Mesodermal cell (in vitro differentiated cells): ENCODE data around the gene PRKD2.

Experiments used
- H3K27ac ChIP-seq: 2 replicates; pipeline ENCODE4 v1.7.0; 2013; ENCODE audit warnings: mild to moderate bottlenecking, low read depth, low read length, moderate library complexity; ENCODE audit not compliant: severe bottlenecking
- H3K36me3 ChIP-seq: 2 replicates; pipeline ENCODE4 v1.7.1; 2013; ENCODE audit warnings: mild to moderate bottlenecking, low read length, moderate library complexity; ENCODE audit not compliant: control insufficient read depth, insufficient read depth
- H3K4me1 ChIP-seq: one replicate; pipeline ENCODE4 v1.7.1; 2013; ENCODE audit warnings: mild to moderate bottlenecking, low read length; ENCODE audit not compliant: insufficient read depth, control insufficient read depth, poor library complexity, severe bottlenecking
- H3K4me3 ChIP-seq: 2 replicates; pipeline ENCODE4 v1.7.0; 2013; ENCODE audit warnings: low read length, control low read depth, mild to moderate bottlenecking; ENCODE audit not compliant: insufficient read depth, poor library complexity, severe bottlenecking; ENCODE audit errors: extremely low read depth
- H3K9me3 ChIP-seq: 2 replicates; pipeline ENCODE4 v1.7.1; 2013; ENCODE audit warnings: mild to moderate bottlenecking, low read length, moderate library complexity; ENCODE audit not compliant: control insufficient read depth
- WGBS, 2 experiments: methylation state at CpG; one replicate each; pipeline ENCODE4 v1.1.5; 2013; ENCODE audit warnings: missing lambda C conversion rate in 2 of 2; ENCODE audit not compliant: insufficient coverage in 2 of 2; 5-methylcytosine and 5-hydroxymethylcytosine counted together

Gene PRKD2

GRCh38 chr19:46698395-46699321 is 18.3 kb downstream of the PRKD2 start:
- no peaks in the 10 kb centered on the region for H3K9me3 ChIP-seq
- WGBS, 2 experiments: 98% methylated on average over 8 to 10 of the region's 11 CpGs
- H3K27ac ChIP-seq: peak overlapping the region; percentile 23
- H3K36me3 ChIP-seq: peaks cover 84% of the 10 kb centered on the region
- peaks cover 10% of the 10 kb centered on the region for H3K4me1 ChIP-seq
- no peak overlapping the region for H3K4me3 ChIP-seq

GRCh38 chr19:46697204-46697960 is 19.5 kb downstream of the PRKD2 start:
- Histone ChIP-seq H3K27ac (peak overlapping the region; percentile 59), H3K36me3 (peaks cover 85% of the 10 kb centered on the region), H3K9me3 (no peaks in the 10 kb centered on the region), H3K4me1 (peaks cover 10% of the 10 kb centered on the region), H3K4me3 (peak overlapping the region; percentile 8)
- WGBS, 2 experiments: 11 to 13% methylated on average over 21 to 27 of the region's 39 CpGs

- Histone ChIP-seq H3K4me3 (no peak overlapping the region), H3K9me3 (no peaks in the 10 kb centered on the region), H3K4me1 (peaks cover 10% of the 10 kb centered on the region), H3K27ac (no peak overlapping the region), H3K36me3 (peaks cover 85% of the 10 kb centered on the region)
- 69 to 78% methylated on average over 5 to 9 of the region's 9 CpGs for WGBS, 2 experiments
Measured at GRCh38 chr19:46696866-46697203, 20.1 kb downstream of the PRKD2 start.

- WGBS, 2 experiments: 89% methylated on average over 8 to 10 of the region's 10 CpGs
- Histone ChIP-seq H3K36me3 (peaks cover 85% of the 10 kb centered on the region), H3K27ac (no peak overlapping the region), H3K9me3 (no peaks in the 10 kb centered on the region), H3K4me1 (peaks cover 10% of the 10 kb centered on the region), H3K4me3 (no peak overlapping the region)
Measured at GRCh38 chr19:46696052-46696451, 20.9 kb downstream of the PRKD2 start.

- Histone ChIP-seq H3K4me3 (no peak overlapping the region), H3K36me3 (peaks cover 85% of the 10 kb centered on the region), H3K4me1 (peaks cover 10% of the 10 kb centered on the region), H3K9me3 (no peaks in the 10 kb centered on the region), H3K27ac (no peak overlapping the region)
- WGBS, 2 experiments: 98 to 99% methylated on average over 19 to 21 of the region's 22 CpGs
Measured at GRCh38 chr19:46693760-46694159, 23.2 kb downstream of the PRKD2 start.

GRCh38 chr19:46692918-46693722 is 23.8 kb downstream of the PRKD2 start:
- peaks cover 8% of the 10 kb centered on the region for H3K4me1 ChIP-seq
- peaks cover 86% of the 10 kb centered on the region for H3K36me3 ChIP-seq
- 96 to 98% methylated on average over 4 of the region's 4 CpGs for WGBS, 2 experiments
- no peaks in the 10 kb centered on the region for H3K9me3 ChIP-seq
- H3K27ac ChIP-seq: no peak overlapping the region
- H3K4me3 ChIP-seq: no peak overlapping the region

GRCh38 chr19:46691948-46692347 is 25.0 kb downstream of the PRKD2 start:
- Histone ChIP-seq H3K4me1 (peaks cover 3% of the 10 kb centered on the region), H3K27ac (no peak overlapping the region), H3K36me3 (peaks cover 97% of the 10 kb centered on the region), H3K4me3 (no peak overlapping the region), H3K9me3 (no peaks in the 10 kb centered on the region)
- WGBS, 2 experiments: 88 to 100% methylated on average over 2 of the region's 2 CpGs

GRCh38 chr19:46691104-46691503 is 25.8 kb downstream of the PRKD2 start:
- Histone ChIP-seq H3K4me3 (no peak overlapping the region), H3K27ac (no peak overlapping the region), H3K36me3 (peaks cover 95% of the 10 kb centered on the region), H3K4me1 (no peaks in the 10 kb centered on the region), H3K9me3 (no peaks in the 10 kb centered on the region)
- WGBS, 2 experiments: 45 to 50% methylated on average over 2 of the region's 2 CpGs

GRCh38 chr19:46689358-46689757 is 27.6 kb downstream of the PRKD2 start:
- peaks cover 94% of the 10 kb centered on the region for H3K36me3 ChIP-seq
- H3K27ac ChIP-seq: no peak overlapping the region
- H3K9me3 ChIP-seq: no peaks in the 10 kb centered on the region
- 98% methylated on average over 11 to 12 of the region's 14 CpGs for WGBS, 2 experiments
- H3K4me1 ChIP-seq: no peaks in the 10 kb centered on the region
- H3K4me3 ChIP-seq: no peak overlapping the region

- Histone ChIP-seq H3K4me3 (no peak overlapping the region), H3K36me3 (peaks cover 88% of the 10 kb centered on the region), H3K4me1 (no peaks in the 10 kb centered on the region), H3K9me3 (no peaks in the 10 kb centered on the region), H3K27ac (no peak overlapping the region)
- WGBS, 2 experiments: 94 to 95% methylated on average over 5 to 6 of the region's 6 CpGs
Measured at GRCh38 chr19:46687438-46688145, 29.3 kb downstream of the PRKD2 start.
